Liver (tissue), 3 donors: ENCODE measurements around the gene KCNRG.

Experiments
- CTCF ChIP-seq: fragments of 150-350 bp; IDR thresholded peaks from 2 replicates; pipeline ENCODE4 v1.5.1; 2017; ENCODE audit warnings: improper control_type of control experiment, low read depth, low read length; ENCODE audit not compliant: missing input control
- FOXA2 ChIP-seq: IDR thresholded peaks from 2 replicates; pipeline ENCODE4 v1.6.1; 2016; ENCODE audit warnings: antibody characterized with exemption
- GABPA ChIP-seq, 2 donors: IDR thresholded peaks in 1 of 2; conservative IDR thresholded peaks in 1 of 2; 2 replicates each; pipeline ENCODE4 v1.6.1; 2016; ENCODE audit warnings: antibody characterized with exemption in 2 of 2, mild to moderate bottlenecking in 1 of 2, moderate library complexity in 1 of 2
- JUND ChIP-seq, 2 donors: IDR thresholded peaks; 2 replicates each; pipeline ENCODE4 v1.6.1; 2016; ENCODE audit warnings: antibody characterized with exemption in 2 of 2
- REST ChIP-seq: IDR thresholded peaks from 2 replicates; pipeline ENCODE4 v1.6.1; 2016; ENCODE audit warnings: antibody characterized with exemption, mild to moderate bottlenecking
- TAF1 ChIP-seq: conservative IDR thresholded peaks from 2 replicates; pipeline ENCODE4 v1.6.1; 2016; ENCODE audit warnings: antibody characterized with exemption, mild to moderate bottlenecking
- YY1 ChIP-seq: IDR thresholded peaks from 2 replicates; pipeline ENCODE4 v1.6.1; 2016; ENCODE audit warnings: antibody characterized with exemption, mild to moderate bottlenecking
- ZBTB33 ChIP-seq: IDR thresholded peaks from 2 replicates; pipeline ENCODE4 v1.6.1; 2016; ENCODE audit warnings: antibody characterized with exemption
- donor health status: healthy.
- donor health status: healthy.

GRCh38 chr13:50001287-50001686 is 14.0 kb upstream of the KCNRG start:
- TF ChIP-seq CTCF (no peak), YY1 (no peak), TAF1 (no peak), GABPA (IDR thresholded peaks at IDR 0.05 in 1 of 2, conservative IDR thresholded peaks at IDR 0.05 in 1 of 2) (no peak), JUND (IDR thresholded peaks at IDR 0.05) (no peak), REST (no peak), FOXA2 (no peak), ZBTB33 (no peak)
